ENCODE data around the gene MIA3.
"Not testable (repeated sequence)": the region's sequence is repeated elsewhere in the genome, so short reads cannot be mapped to it uniquely, and the experiment has no call there.

Gene MIA3

DNA sequence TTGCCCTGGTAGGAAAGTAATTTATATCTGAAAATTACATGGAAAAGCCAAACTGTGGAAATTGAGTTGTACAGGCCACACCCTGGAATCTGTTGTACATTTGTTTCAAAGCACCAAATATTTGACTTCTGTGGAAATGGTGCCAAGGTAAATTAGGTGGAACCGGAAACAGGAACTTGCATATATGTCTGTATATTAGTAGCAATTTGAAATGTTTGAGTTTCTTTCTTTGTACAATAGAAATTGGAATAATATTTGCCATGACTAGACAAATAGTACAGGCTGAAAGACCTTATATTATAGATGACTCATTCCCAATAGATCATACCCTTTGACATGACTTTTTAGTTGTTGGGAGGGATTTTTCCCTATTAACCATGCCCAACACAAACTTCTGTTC, 17.6 kb upstream of the MIA3 start:
- TF ChIP-seq CTCF (IDR thresholded peaks at IDR 0.05; ENCODE audit: low read depth, low read length) = no peak
- no peak overlapping the region for H3K4me3 ChIP-seq (replicated peaks in 1 of 2; ENCODE audit: low read depth in 2 of 2, low read length in 2 of 2)
- DNase-seq (ENCODE audit: low read depth in 2 of 2) = no peak

DNA sequence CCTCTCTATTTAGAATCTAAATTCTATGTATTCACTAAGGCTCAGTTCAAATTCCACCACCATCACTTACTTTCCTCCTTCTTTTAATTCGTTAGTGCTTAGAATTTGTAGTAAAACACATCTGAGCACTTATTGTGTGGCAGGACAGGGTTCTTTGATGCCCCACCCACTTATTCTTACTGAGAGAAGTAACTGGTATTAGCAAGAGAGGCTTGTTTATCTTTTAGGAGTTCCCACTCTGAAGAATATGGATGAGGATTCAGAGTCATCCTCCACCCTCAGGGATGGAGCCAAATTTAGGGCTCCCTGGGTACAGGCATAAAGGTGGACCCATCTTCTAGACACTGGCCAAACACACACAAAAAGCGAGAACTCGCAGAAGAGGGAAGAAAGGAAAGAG, 16.6 kb upstream of the MIA3 start:
- H3K4me3 ChIP-seq (replicated peaks in 1 of 2; ENCODE audit: low read depth in 2 of 2, low read length in 2 of 2) = no peak overlapping the region
- DNase-seq (ENCODE audit: low read depth in 2 of 2) = no peak
- TF ChIP-seq CTCF (IDR thresholded peaks at IDR 0.05; ENCODE audit: low read depth, low read length) = no peak

- no peak overlapping the region for H3K4me3 ChIP-seq (replicated peaks in 1 of 2; ENCODE audit: low read depth in 2 of 2, low read length in 2 of 2)
- DNase-seq (ENCODE audit: low read depth in 2 of 2) = no peak
- no peak for TF ChIP-seq CTCF (IDR thresholded peaks at IDR 0.05; ENCODE audit: low read depth, low read length)
These were observed 11.1 kb upstream of the MIA3 start for GRCh38 chr1:222606757-222607156.

DNA sequence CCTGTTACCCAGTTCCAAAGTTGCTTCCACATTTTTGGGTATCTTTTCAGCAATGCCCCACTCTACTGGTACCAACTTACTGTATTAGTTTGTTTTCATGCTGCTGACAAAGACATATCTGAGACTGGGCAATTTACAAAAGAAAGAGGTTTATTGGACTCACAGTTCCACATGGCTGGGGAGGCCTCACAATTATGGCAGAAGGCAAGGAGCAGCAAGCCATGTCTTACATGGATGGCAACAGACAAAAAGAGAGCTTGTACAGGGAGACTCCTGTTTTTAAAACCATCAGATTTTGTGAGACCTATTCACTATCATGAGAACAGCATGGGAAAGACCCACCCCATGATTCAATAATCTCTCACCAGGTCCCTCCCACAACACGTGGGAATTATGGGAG, 8.8 kb upstream of the MIA3 start:
- not testable (repeated sequence) for H3K4me3 ChIP-seq (replicated peaks in 1 of 2; ENCODE audit: low read depth in 2 of 2, low read length in 2 of 2); DNase-seq (ENCODE audit: low read depth in 2 of 2)

GRCh38 chr1:222610728-222611127, 7.2 kb upstream of the MIA3 start:
- no peak overlapping the region for H3K4me3 ChIP-seq (replicated peaks in 1 of 2; ENCODE audit: low read depth in 2 of 2, low read length in 2 of 2)
- no peak for TF ChIP-seq CTCF (IDR thresholded peaks at IDR 0.05; ENCODE audit: low read depth, low read length)
- no peak for DNase-seq (ENCODE audit: low read depth in 2 of 2)

DNA sequence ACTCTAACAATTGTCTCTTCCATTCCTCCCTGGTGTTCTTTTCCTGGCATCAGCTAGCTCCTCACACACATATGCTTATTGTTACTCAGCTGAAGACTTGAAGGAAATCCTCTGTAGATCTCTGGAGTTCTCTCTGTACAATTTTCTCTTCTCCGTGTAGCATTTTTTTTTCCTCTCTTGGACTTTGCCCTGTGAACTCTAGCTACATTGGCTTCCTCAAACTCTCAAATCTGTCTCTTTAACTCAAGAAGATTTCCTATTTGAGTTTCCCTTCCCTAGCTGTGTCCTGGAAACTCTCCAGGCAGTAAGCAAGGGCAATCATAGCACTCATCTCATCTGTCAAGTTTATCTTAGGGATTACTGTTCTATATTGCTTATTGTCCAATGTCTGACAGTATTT, 4.3 kb upstream of the MIA3 start:
- DNase-seq (ENCODE audit: low read depth in 2 of 2) = no peak
- TF ChIP-seq CTCF (IDR thresholded peaks at IDR 0.05; ENCODE audit: low read depth, low read length) = no peak
- H3K4me3 ChIP-seq (replicated peaks in 1 of 2; ENCODE audit: low read depth in 2 of 2, low read length in 2 of 2) = no peak overlapping the region

GRCh38 chr1:222616525-222616924, 1.4 kb upstream of the MIA3 start:
- no peak overlapping the region for H3K4me3 ChIP-seq (replicated peaks in 1 of 2; ENCODE audit: low read depth in 2 of 2, low read length in 2 of 2)
- DNase-seq (ENCODE audit: low read depth in 2 of 2) = peak; percentile 72 to 89
- TF ChIP-seq CTCF (IDR thresholded peaks at IDR 0.05; ENCODE audit: low read depth, low read length) = no peak
